B cell (primary cell): ENCODE measurements around the gene SFXN5. TPM values are rescaled to one million over a fixed set of nuclear protein-coding genes. Genes with fewer than 3 reads are reported as not detected.

Source experiments
- ATAC-seq: fragments of 200-7000 bp; cut with Tn5 transposase; one replicate; pipeline ENCODE4 v1.10.0; 2021; ENCODE audit warnings: low read depth, mild to moderate bottlenecking, moderate number of reproducible peaks, moderate library complexity
- CTCF ChIA-PET: fragments of 350-600 bp; sonication (Branson Sonifier 250); formaldehyde crosslinking; loops from one replicate; lab custom pipeline; 2021; ENCODE audit warnings: antibody characterized with exemption, inconsistent platforms; lab: Charles Lee
- POLR2A ChIA-PET: fragments of 350-600 bp; sonication (Branson Sonifier 250); formaldehyde crosslinking; loops from one replicate; lab custom pipeline; 2021; ENCODE audit warnings: antibody characterized with exemption; lab: Charles Lee
- DNase-seq: peaks from one replicate; pipeline ENCODE4 v3.0.0; 2013
- H2AFZ ChIP-seq: 2 replicates; pipeline ENCODE4 v1.6.1; 2012; ENCODE audit warnings: mild to moderate bottlenecking, low read depth, low read length; ENCODE audit not compliant: insufficient read depth, poor library complexity, severe bottlenecking
- H3K27ac ChIP-seq, 2 donors: 1 replicate in 1 of 2; 2 replicates in 1 of 2; pipeline ENCODE4 v1.5.1; 2012 to 2013; ENCODE audit warnings: low read length in 2 of 2, mild to moderate bottlenecking in 2 of 2, moderate library complexity in 1 of 2
- H3K27me3 ChIP-seq, 4 experiments: fragments of 200-600 bp in 1 of 4; sonication (generic) in 1 of 4; replicated peaks in 1 of 4; 1 replicate in 2 of 4; 2 replicates in 2 of 4; pipeline versions ENCODE4 v1.6.1 to v1.7.0; 2013 to 2016; ENCODE audit warnings: low read length in 3 of 4, mild to moderate bottlenecking in 2 of 4, mixed read lengths in 1 of 4, moderate library complexity in 1 of 4; ENCODE audit not compliant: insufficient read depth in 4 of 4, control insufficient read depth in 3 of 4; ENCODE audit errors: control extremely low read depth in 1 of 4
- H3K36me3 ChIP-seq, 2 experiments: replicated peaks in 1 of 2; 1 replicate in 1 of 2; 2 replicates in 1 of 2; pipeline versions ENCODE4 v1.6.1 to v1.7.1; 2013; ENCODE audit warnings: low read length in 1 of 2; ENCODE audit not compliant: insufficient read depth in 2 of 2, control insufficient read depth in 1 of 2; ENCODE audit errors: control extremely low read depth in 1 of 2, extremely low read depth in 1 of 2
- H3K4me1 ChIP-seq, 2 donors: fragments of 200-600 bp in 1 of 2; sonication (generic) in 1 of 2; 1 replicate in 1 of 2; 2 replicates in 1 of 2; pipeline versions ENCODE4 v1.5.1 to v1.6.1; 2013 to 2017; ENCODE audit warnings: low read length in 2 of 2; ENCODE audit not compliant: control insufficient read depth in 2 of 2, insufficient read depth in 2 of 2
- H3K4me2 ChIP-seq: replicated peaks from 2 replicates; pipeline ENCODE3; 2012; ENCODE audit warnings: mild to moderate bottlenecking, low read depth, low read length; ENCODE audit not compliant: poor library complexity, severe bottlenecking
- H3K4me3 ChIP-seq, 5 experiments: fragments of 200-600 bp in 1 of 5; sonication (generic) in 1 of 5; 1 replicate in 3 of 5; 2 replicates in 2 of 5; pipeline versions ENCODE4 v1.5.1 to v1.7.0; 2011 to 2016; ENCODE audit warnings: low read length in 4 of 5, mild to moderate bottlenecking in 4 of 5, low read depth in 2 of 5, control low read depth in 1 of 5, moderate library complexity in 1 of 5; ENCODE audit not compliant: insufficient read depth in 1 of 5; ENCODE audit errors: control extremely low read depth in 1 of 5, extremely low read depth in 1 of 5
- H3K79me2 ChIP-seq: fragments of 200-600 bp; sonication (generic); one replicate; pipeline ENCODE4 v1.6.0; 2016; ENCODE audit warnings: low read length; ENCODE audit not compliant: control insufficient read depth, insufficient read depth
- H3K9ac ChIP-seq: fragments of 200-600 bp; sonication (generic); 2 replicates; pipeline ENCODE4 v1.6.1; 2017; ENCODE audit warnings: mild to moderate bottlenecking, low read length, moderate library complexity
- H3K9me3 ChIP-seq, 3 donors: one replicate each; pipeline versions ENCODE4 v1.6.1 to v1.7.1; 2013; ENCODE audit warnings: low read length in 2 of 3; ENCODE audit not compliant: control insufficient read depth in 2 of 3, insufficient read depth in 1 of 3; ENCODE audit errors: control extremely low read depth in 1 of 3
- H4K20me1 ChIP-seq: 2 replicates; pipeline ENCODE4 v1.6.0; 2012; ENCODE audit warnings: mild to moderate bottlenecking, low read length; ENCODE audit not compliant: insufficient read depth, control insufficient read depth, poor library complexity, severe bottlenecking
- H3K27ac Mint-ChIP-seq: one replicate; pipeline ENCODE4 v1.8.0; 2021; ENCODE audit warnings: mixed read lengths
- H3K27me3 Mint-ChIP-seq: one replicate; pipeline ENCODE4 v1.8.0; 2021; ENCODE audit warnings: mixed read lengths
- H3K4me1 Mint-ChIP-seq: one replicate; pipeline ENCODE4 v1.8.0; 2021; ENCODE audit warnings: mixed read lengths
- H3K4me3 Mint-ChIP-seq: one replicate; pipeline ENCODE4 v1.8.0; 2021; ENCODE audit warnings: mixed read lengths
- H3K9me3 Mint-ChIP-seq: one replicate; pipeline ENCODE4 v1.8.0; 2022; ENCODE audit warnings: mixed read lengths; ENCODE audit not compliant: insufficient read depth
- EZH2 ChIP-seq: IDR thresholded peaks from 2 replicates; pipeline ENCODE4 v1.6.1; 2012; ENCODE audit warnings: borderline replicate concordance, low read depth, mild to moderate bottlenecking, moderate library complexity, low read length; ENCODE audit not compliant: insufficient read depth, poor library complexity, severe bottlenecking
- WGBS: methylation state at CpG from one replicate; pipeline ENCODE4 v1.1.5; 2013; ENCODE audit warnings: missing lambda C conversion rate; ENCODE audit not compliant: insufficient coverage; 5-methylcytosine and 5-hydroxymethylcytosine counted together
- intact Hi-C: fragments of 100-400 bp; cut with micrococcal nuclease; formaldehyde crosslinking; loops from one replicate; pipeline ENCODE4 v1.10.0; 2022
- polyA plus RNA-seq: library from polyadenylated mRNA; depleted of rRNA; stranded (reverse); fragments of >200 nt; gene quantifications from 2 replicates; pipeline ENCODE4 v1.2.3, GENCODE V29; 2012
- total RNA-seq, 2 donors: library from RNA; stranded (reverse); fragments of 120-200 nt in 1 of 2; gene quantifications; 1 replicate in 1 of 2; 2 replicates in 1 of 2; pipeline versions ENCODE4 v1.2.3 to v1.2.4, GENCODE V29; 2013 to 2022
- TF ChIP-seq, protein P1 (sequence below): fragments of 200-600 bp; IDR thresholded peaks from one replicate; pipeline ENCODE4 v1.8.0; 2022; ENCODE audit warnings: antibody characterized with exemption, mild to moderate bottlenecking

Gene SFXN5
- total and polyA plus RNA-seq, 2 donors (not counting 1 experiment from before 2014, with no cell fraction given) = 8.0 to 16.9 TPM

- peaks cover 54% of the 10 kb centered on the region for H3K27me3 Mint-ChIP-seq
- Histone ChIP-seq H3K9me3 (peaks cover 0 to 6% (median 0%) of the 10 kb centered on the region in 3 donors), H3K4me1 (no peaks in the 10 kb centered on the region), H3K4me2 (no peak overlapping the region), H3K4me3 (no peak overlapping the region), H3K79me2 (no peaks in the 10 kb centered on the region), H3K27ac (no peak overlapping the region), H3K27me3 (peaks cover 0 to 62% (median 13%) of the 10 kb centered on the region in 4 experiments), H2AFZ (no peak overlapping the region), H4K20me1 (no peaks in the 10 kb centered on the region), H3K36me3 (no peaks in the 10 kb centered on the region), H3K9ac (no peak overlapping the region)
- DNase-seq = no peak
- H3K9me3 Mint-ChIP-seq = no peaks in the 10 kb centered on the region
- no peak for TF ChIP-seq EZH2
- TF ChIP-seq, protein P1, sequence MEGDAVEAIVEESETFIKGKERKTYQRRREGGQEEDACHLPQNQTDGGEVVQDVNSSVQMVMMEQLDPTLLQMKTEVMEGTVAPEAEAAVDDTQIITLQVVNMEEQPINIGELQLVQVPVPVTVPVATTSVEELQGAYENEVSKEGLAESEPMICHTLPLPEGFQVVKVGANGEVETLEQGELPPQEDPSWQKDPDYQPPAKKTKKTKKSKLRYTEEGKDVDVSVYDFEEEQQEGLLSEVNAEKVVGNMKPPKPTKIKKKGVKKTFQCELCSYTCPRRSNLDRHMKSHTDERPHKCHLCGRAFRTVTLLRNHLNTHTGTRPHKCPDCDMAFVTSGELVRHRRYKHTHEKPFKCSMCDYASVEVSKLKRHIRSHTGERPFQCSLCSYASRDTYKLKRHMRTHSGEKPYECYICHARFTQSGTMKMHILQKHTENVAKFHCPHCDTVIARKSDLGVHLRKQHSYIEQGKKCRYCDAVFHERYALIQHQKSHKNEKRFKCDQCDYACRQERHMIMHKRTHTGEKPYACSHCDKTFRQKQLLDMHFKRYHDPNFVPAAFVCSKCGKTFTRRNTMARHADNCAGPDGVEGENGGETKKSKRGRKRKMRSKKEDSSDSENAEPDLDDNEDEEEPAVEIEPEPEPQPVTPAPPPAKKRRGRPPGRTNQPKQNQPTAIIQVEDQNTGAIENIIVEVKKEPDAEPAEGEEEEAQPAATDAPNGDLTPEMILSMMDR = no peak
- H3K4me1 Mint-ChIP-seq = no peaks in the 10 kb centered on the region
- no peak overlapping the region for H3K27ac Mint-ChIP-seq
- ChIA-PET POLR2A (no interaction called here), CTCF (interaction anchor here (0.6 to 1.1 kb wide), 3 partner anchors 11 to 267 kb away, joined by 3 to 4 read pairs (median 4); no protein-coding TSS in a partner anchor)
- 56% methylated on average over 1 of the region's 4 CpGs for WGBS
- H3K4me3 Mint-ChIP-seq = no peak overlapping the region
- ATAC-seq = no peak
- intact Hi-C loops = no loop called here
Measured at GRCh38 chr2:72896446-72896845, 175.1 kb downstream of the SFXN5 start.

- no peak overlapping the region for H3K27ac ChIP-seq
- H3K27me3 ChIP-seq = peaks cover 0 to 64% (median 15%) of the 10 kb centered on the region in 4 experiments
- H3K27ac Mint-ChIP-seq = no peak overlapping the region
- ChIA-PET CTCF (interaction anchor here (0.6 to 1.1 kb wide), 3 partner anchors 12 to 268 kb away, joined by 3 to 4 read pairs (median 4); no protein-coding TSS in a partner anchor), POLR2A (no interaction called here)
- H3K9me3 Mint-ChIP-seq = no peaks in the 10 kb centered on the region
- DNase-seq = no peak
- ATAC-seq = no peak
- no peaks in the 10 kb centered on the region for H3K36me3 ChIP-seq
- H3K4me3 ChIP-seq = no peak overlapping the region
- H3K9ac ChIP-seq = no peak overlapping the region
- H4K20me1 ChIP-seq = no peaks in the 10 kb centered on the region
- no peaks in the 10 kb centered on the region for H3K4me1 ChIP-seq
- no peaks in the 10 kb centered on the region for H3K79me2 ChIP-seq
- intact Hi-C loops = no loop called here
- 33% methylated on average over 15 of the region's 16 CpGs for WGBS
- H3K4me2 ChIP-seq = no peak overlapping the region
- H3K9me3 ChIP-seq = peaks cover 0 to 6% (median 0%) of the 10 kb centered on the region in 3 donors
- no peak for TF ChIP-seq EZH2
- TF ChIP-seq, protein P1 = no peak
- H3K4me3 Mint-ChIP-seq = no peak overlapping the region
- H2AFZ ChIP-seq = no peak overlapping the region
- no peaks in the 10 kb centered on the region for H3K4me1 Mint-ChIP-seq
- H3K27me3 Mint-ChIP-seq = peaks cover 52% of the 10 kb centered on the region
Measured at GRCh38 chr2:72895759-72896281, 175.7 kb downstream of the SFXN5 start.
